ENCODE measurements around the gene KIF21B.

The KIF21B gene

DNA sequence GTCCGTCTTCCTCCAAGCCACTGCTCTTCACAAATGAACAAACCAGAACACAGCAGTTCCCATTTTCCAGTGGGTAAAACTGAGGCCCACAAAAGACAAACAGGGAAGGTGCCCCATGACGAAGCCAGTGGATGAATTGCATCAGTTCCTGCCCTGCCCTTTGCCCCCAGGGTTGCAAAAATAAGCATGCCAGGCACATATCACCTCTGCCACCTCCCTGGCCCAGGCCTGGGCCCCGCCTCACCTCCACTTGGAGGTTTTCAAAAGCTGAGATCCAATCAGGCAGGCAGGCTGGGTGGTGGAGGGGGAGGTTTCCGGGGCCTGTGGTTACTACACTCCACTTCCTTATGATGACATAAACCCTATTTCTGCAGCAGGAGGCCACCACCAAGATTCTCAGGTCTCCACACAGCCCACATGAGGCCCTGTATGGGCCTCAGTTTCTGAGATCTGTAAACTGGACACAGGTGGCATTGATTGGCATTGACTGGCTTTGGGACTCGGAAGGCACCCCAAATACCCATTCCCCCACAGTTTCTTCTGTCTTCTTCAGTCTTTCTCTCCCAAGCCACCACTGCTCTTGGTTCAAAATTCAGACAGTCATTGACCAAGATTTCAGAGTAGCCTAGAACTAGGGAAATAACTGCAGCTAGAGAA is 4.1 kb downstream of the KIF21B start:
- DNase-seq (ENCODE audit: low spot score) = peak; percentile 89

DNA sequence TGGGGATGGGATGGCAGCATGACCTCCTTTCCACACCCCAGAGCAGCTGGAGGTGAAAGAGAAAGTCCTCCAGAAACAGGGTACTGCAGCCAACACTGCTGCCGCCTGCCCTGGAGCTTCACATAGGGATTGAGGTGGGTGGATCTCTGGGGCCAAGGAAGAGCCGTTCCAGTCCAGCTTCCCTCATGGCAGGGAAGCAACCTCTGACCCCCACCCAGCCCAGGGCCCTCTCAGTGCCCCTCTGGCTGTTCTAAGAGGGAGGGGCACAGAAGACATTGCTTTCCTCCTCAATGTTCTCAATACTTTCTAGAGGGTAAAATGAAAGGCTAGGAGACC is 5.7 kb downstream of the KIF21B start:
- DNase-seq (ENCODE audit: low spot score) = no peak

DNA sequence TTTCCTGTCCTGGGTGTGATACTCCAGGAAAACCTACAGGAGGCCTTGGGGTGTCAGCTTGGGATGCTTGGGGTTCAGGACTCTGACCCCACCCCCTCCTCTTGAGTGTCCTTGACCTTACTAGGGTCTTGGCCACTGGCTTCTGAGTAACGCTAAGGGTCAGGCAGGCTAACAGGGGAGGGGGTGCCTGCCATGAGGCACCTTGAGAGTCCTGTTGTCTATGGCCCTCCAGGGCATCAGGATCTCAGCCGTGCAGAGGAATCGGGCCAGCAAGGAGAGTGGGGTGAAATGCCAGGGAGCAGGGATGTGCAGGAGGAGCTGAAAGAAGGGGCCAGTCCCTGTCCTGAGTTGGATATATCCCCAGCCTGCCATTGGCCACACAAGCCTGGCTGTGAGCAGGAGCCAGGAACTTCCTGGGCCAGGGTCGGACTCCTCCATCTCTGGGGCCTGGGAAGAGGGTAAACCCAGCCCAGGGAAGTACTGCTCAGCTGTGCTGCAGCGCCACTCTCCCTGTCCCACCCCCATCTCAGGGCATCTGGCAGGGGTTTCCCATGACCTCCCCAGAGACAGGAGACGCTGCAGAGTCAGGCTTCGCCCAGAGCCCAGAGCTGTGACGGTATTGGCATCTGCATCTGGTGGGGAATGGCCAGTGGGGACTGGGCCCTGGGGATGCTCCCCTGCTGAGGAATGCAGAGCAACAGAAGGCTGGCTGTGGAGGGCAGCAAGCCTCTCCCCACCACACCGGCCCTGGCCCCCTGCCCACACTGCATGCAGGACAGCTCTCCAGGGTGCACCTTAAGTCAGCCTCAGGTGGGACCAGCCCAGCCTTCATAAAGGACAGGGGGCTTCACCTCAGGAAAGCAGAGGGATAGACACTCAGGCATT is 6.3 kb downstream of the KIF21B start:
- no peak for DNase-seq (ENCODE audit: low spot score)

DNA sequence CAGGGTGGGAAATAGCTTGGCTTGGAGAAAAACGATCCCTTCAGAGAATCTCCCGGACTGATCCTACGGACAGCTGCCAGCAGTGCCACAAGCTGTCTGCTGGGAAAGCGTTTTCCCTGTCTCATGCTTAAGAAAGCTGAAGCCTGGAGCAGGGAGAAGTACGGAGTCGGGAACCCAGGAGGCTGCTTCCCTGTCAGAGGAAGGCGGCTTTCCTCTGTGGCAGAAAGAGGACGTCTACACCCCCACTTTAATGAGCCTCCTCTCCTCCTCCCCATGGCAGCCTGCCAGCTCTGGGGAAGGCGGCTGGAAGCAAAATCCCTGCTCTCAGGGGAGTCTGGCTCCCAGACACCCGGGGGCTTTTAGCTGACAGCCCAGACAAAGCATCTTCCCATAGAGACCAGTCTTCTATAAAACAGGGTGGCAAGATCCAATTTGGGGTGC is 7.3 kb downstream of the KIF21B start:
- DNase-seq (ENCODE audit: low spot score) = no peak

DNA sequence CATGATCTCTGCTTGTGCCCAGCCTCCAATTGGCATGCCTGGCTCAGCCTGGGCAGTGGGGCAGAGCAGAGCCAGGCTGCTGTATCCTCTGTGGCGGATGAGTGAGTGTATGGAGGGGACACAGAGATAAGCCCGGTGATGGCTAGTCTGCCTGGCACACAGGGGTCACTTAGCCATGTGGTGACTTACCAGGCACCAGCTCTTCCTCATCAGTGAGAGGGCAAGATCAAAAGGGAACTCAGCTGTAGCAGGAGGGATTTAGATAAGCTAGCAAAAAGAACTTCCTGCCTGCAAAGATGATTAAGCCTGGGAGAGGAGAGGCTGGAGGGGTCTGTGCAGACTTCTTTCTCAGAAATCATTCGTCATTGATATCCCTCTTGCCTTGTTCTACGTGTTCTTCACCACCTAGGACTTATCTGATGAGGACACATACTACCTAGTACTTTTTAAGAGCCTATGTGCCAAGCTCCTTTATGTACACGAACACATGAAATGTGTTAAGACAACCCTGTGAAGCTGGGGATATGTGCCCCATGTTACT is 7.9 kb downstream of the KIF21B start:
- DNase-seq (ENCODE audit: low spot score) = peak; percentile 70

DNA sequence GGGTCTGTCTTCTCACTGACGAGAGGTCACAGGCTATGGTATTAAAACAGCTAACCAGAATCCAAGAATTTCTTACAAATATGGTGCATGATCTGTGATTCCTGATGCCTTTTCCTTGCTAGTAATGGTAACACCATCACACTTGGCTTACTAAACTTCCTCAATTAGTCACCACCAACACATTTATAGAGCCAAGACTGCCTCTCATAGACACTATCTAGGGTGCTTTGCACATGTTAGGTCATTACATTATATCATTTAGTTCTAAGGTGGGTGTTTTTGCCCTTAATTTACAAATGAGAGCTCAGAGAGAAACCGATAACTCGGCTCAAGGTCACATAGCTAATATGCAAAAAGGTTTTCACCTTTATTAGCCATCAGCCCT is 8.7 kb downstream of the KIF21B start:
- peak; percentile 7 for DNase-seq (ENCODE audit: low spot score)

DNA sequence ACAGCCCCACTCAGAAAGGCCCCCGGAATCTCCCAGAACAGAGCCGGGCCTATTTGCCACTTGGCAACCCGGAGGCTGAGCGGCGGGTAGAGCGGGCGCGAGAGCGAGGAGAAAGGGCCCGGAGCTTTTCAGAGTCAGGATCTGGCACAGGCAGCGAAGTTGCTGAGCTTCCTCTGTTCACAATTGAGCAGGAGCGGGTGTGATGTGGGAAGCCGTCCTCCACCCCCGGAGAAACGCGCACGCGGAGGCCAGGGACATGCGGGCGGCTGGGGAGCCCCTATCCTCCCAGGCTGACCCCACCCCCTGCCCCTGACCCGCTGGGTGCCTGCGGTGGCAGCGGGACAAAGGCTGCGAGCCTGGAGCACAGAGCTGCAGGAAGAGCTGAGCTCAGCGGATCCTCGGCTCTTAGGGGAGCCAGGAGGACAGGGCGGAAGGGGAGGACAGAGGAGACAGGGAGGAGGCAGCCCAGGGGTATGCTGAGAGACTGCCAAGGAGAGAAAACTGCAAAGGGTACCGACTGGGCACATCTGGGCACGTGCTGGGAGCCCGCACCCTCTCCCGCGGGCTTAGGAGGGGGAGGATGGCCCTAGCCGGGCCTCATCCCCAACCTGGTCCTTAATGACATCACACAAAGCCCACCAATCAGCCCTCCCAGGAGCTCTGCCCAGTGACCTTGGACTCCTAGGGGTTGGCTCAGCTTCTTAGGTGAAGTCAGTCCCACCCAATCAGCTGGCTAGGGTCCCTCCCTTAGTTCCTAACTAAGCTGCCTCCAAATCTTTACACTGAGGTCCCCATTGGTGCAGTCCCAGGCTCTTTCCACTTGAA is 9.3 kb downstream of the KIF21B start:
- no peak for DNase-seq (ENCODE audit: low spot score)

- peak; percentile 58 for DNase-seq (ENCODE audit: low spot score)
Measured at GRCh38 chr1:201013031-201013485, 10.5 kb downstream of the KIF21B start.

DNA sequence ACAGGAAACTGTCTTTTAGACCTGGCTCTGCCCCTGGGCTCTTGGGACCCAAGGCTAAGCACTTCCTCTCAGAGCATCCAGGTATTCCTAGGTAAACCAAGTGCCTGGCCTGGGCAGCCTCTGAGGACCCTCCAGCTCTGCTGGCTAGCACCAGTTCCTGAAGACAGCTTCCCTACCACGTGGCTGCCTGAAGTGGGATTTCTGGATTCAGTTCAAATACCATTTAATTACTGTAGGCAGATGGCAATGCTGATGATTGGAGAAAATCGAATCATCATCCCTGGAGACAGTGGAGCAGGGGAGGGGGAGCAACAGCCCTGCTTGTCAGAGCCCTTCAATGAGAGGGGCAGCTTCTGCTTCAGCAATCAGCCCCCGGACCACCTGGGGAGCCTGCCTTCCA is 11.9 kb downstream of the KIF21B start:
- no peak for DNase-seq (ENCODE audit: low spot score)

DNA sequence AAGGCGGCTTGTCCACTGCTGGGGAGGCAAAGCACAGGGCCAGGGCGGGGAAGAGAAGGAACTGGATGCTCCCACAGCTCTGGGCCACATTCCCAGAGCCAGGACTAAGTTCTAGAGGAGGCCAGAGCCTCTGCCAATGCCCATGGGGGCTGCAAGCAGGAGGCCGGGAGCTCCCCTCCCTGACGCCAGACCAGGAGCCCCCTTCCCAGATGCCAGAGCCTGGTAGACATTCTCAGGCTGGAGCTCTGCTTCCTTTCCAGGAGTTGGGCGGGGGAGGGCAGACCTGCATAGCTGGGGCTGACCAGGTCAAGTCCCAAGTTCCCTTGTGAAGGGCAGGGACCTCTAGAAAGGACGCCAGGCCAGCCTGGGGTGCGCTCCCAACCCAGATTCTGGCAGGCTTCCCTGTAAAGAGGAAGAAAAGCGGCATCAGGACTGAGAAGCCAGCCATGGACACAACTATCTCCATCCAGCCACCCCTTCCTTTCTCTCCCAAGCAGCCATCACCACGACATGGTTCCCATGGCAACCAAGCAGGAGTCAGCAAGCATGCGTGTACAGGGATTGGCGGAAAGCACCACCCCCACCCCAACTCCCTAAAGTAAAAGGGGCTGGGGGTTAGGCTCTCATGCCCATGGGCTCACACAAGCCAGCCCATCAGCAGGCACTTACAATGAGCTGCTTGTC is 13.4 kb downstream of the KIF21B start:
- no peak for DNase-seq (ENCODE audit: low spot score)

DNA sequence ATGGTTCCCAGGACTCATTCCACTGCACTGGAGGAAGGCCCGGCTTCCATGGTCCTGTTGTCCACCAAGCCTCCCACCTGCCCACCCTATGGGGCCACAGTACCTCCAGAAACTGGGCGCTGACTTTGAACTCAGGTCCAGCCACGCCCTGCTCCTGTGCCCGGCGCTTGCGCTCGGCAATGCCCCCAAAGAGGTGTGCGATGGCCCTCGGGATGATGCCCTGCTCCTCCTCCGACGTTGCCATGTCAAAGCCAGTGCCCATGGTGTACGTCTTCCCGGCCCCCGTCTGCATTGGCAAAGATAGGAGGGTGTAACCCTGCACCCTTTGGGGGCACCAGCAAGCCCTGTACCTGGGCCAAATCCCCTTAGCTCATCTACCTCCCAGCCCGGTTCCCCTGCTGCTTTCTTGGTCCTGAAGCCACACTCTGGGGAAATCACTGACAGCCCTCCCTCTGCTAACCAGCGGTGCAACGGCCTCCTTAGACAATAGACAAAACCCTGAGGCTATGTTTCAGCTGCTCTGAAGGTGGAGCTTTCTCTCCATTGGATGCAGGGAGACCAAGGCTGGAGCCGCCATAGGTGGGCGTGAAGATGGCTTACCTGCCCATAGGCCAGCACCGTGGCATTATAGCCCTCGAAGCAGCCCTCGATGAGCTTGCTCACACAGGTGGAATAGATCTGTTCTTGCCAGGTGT is 14.7 kb downstream of the KIF21B start:
- no peak for DNase-seq (ENCODE audit: low spot score)

DNA sequence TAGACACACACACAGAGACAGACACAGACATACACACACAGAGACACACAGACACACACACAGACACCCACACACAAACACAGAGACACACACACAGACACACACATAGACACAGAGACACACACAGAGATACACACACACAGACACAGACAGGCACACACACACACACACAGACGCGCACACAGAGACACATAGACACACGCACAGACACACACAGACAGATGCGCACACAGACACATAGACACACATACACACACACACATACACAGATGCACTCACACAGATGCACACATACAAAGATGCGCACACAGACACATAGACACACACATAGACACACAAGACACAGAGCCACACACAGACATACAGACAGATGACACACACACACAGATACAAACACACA is 16.0 kb downstream of the KIF21B start:
- no peak for DNase-seq (ENCODE audit: low spot score)

DNA sequence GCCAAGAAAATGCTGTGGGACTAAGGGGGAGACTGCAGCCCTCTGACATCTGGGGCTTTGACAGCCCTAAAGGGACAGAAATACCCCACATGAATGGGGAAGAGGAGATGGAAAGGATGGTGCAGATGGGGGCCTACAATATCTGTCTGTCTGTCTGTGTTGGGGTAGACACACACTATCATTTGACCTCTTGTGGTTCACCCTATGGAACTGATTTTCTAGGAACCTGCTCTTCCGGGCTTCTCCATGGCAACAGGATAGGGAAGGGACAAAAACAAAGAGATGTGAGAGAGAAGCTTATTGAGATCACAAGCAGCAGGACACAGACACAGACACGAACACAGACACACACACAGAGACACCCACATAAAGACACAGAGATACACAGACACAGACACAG is 17.1 kb downstream of the KIF21B start:
- DNase-seq (ENCODE audit: low spot score) = no peak

DNA sequence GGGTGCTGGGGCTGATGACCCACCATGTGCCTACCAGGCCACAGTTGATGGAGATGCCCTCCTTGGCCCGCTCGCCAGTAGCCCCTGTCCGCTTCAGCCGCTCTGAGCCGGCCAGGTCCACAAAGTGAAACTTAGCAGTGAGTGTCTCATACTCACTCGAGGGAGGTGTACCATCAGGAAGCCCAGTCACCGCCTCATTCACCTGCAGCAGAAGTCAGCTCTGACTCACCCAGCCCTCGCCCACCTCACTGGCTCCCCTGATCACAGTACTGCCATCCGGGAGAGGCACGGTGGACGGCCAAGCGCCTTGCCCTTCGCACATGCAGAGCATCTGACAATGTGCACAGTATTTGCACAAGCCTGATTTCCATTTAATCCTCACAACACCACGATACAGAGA is 18.8 kb downstream of the KIF21B start:
- no peak for DNase-seq (ENCODE audit: low spot score)

GRCh38 chr1:201004154-201004553 is 19.4 kb downstream of the KIF21B start:
- no peak for DNase-seq (ENCODE audit: low spot score)

DNA sequence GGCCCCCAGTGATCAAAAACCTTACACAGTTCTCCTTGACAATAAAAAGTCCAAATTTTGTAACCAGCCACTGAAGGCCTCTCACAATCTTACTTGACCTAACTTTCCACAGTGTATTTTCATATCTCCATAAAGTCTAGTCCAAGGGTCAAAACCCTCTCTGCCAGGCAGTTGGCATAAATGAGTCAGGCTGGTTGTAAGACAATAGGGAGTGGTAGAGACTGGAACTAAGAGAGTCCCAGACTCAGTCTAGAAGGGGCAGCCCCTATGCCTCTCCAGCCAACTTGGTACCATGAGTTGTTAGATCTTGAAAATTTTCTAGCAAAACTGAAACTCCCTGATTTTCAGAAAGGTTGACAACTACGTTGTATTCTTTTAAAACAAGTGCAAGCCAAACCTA is 21.0 kb downstream of the KIF21B start:
- DNase-seq (ENCODE audit: low spot score) = no peak

DNA sequence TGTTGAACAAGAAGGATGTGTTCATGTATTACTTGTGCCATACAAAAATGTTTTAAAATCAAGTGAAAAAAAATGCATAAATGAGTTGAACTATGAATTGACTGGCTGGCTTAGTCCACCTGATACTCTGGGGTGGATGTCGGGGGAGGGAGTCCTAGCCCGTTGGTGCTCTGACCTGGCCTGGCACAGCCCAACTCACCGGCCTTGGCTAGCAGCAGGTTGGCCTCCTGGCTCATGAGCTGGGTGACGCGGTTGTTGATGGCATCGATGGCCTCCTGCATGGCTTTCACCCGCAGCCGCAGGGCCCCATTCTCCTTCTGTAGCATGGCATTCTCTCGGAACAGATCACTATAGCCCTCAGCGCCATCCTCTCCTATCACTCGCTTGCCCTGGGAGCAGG is 21.6 kb downstream of the KIF21B start:
- DNase-seq (ENCODE audit: low spot score) = no peak

DNA sequence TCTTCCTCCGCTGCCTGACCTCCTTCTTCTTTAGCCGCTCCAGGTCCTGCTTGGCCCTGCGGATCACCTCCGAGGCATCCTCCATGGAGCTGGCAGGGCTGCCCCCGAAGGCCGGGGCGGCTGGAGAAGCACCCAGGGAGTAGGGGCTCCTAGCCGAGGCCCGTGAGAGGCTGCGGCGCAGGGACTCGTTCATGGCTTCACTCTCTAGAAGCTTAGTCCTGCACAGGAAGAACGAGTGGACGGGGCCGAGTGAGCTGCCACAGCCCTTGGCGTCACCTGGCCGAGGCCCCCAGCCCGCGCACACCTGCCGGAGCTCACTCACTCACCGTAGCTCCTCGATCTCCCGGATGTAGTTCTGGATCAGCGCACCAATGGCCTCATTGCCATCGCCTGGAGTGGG is 23.1 kb downstream of the KIF21B start:
- DNase-seq (ENCODE audit: low spot score) = no peak

DNA sequence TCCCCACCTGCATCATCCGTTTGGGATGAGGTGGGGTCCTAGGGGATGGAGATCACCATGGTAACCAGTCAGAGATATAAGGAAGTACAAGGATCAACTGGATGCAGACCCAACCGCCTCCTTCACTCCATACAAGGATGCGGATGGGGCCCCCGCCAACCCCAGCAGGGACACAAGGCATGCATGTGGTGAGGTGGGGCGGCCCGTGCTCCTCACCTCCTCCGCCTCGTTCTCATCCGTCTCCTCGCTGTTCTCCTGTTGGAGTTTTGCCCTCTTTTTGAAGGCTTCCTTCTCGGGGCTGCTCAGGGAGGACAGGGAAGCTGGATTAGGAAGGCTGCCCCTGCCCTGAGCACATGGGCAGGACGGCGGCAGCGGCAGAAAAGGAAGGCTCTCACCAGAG is 23.8 kb downstream of the KIF21B start:
- no peak for DNase-seq (ENCODE audit: low spot score)

- no peak for DNase-seq (ENCODE audit: low spot score)
Measured at GRCh38 chr1:200998323-200998722, 25.2 kb downstream of the KIF21B start.

GRCh38 chr1:200992382-200993048 is 31.0 kb downstream of the KIF21B start:
- no peak for DNase-seq (ENCODE audit: low spot score)

Measured in CD4-positive, alpha-beta T cell treated with Interleukin-15 for 4 hours (primary cell).